DOHH2 (cell line): ENCODE measurements around the gene ERCC4.

Experiments used
- EZH2phosphoT487 ChIP-seq: fragments of 200-600 bp; sonication (generic); IDR thresholded peaks from 2 replicates; pipeline ENCODE4 v1.6.1; 2017; ENCODE audit warnings: borderline replicate concordance, mild to moderate bottlenecking, antibody characterized with exemption, low read length, moderate library complexity, mixed read lengths
- TF ChIP-seq, protein P1 (sequence below): fragments of 200-600 bp; sonication (generic); IDR thresholded peaks from one replicate; pipeline ENCODE4 v1.5.1; 2014; ENCODE audit warnings: antibody characterized with exemption, mild to moderate bottlenecking, low read depth, low read length; ENCODE audit not compliant: poor library complexity, severe bottlenecking

DNA sequence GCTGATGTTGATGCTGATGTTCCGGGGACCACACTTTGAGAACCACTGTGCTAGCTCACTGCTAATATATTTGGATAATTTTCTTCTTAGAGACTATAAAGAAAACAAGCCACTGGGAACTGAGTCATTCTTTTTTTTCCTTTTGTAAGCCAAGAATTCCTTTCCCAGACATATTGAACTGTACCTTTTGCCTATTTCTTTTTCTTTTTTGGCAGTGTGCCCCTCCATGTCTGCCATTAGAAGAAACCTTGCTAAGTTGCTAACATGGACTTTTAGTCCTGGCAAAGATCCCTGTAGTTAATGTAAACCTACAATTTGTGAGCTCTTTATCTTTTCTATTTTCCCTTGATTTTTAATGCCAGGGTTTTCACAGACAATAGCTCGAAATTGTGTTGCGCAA is 17.3 kb upstream of the ERCC4 start:
- TF ChIP-seq, protein P1, sequence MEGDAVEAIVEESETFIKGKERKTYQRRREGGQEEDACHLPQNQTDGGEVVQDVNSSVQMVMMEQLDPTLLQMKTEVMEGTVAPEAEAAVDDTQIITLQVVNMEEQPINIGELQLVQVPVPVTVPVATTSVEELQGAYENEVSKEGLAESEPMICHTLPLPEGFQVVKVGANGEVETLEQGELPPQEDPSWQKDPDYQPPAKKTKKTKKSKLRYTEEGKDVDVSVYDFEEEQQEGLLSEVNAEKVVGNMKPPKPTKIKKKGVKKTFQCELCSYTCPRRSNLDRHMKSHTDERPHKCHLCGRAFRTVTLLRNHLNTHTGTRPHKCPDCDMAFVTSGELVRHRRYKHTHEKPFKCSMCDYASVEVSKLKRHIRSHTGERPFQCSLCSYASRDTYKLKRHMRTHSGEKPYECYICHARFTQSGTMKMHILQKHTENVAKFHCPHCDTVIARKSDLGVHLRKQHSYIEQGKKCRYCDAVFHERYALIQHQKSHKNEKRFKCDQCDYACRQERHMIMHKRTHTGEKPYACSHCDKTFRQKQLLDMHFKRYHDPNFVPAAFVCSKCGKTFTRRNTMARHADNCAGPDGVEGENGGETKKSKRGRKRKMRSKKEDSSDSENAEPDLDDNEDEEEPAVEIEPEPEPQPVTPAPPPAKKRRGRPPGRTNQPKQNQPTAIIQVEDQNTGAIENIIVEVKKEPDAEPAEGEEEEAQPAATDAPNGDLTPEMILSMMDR, result no peak
- TF ChIP-seq EZH2phosphoT487, result no peak
